Breast epithelium (tissue), 4 donors: Measurements from ENCODE around the gene SNTG2. TPM values are rescaled to one million over a fixed set of nuclear protein-coding genes. Genes with fewer than 3 reads are reported as not detected.

ENCODE experiments used
- DNase-seq, 2 donors: peaks; one replicate each; pipeline ENCODE4 v3.0.0-alpha.2; 2019; ENCODE audit warnings: low spot score in 2 of 2
- H3K27ac ChIP-seq, 2 donors: fragments of 200-600 bp; sonication (generic) in 1 of 2; one replicate each; pipeline ENCODE4 v1.5.1; 2016 to 2019; ENCODE audit warnings: mild to moderate bottlenecking in 1 of 2
- H3K27me3 ChIP-seq, 2 donors: fragments of 200-600 bp; sonication (generic) in 1 of 2; one replicate each; pipeline versions ENCODE4 v1.5.1 to v1.6.0; 2017 to 2019; ENCODE audit warnings: control low read depth in 1 of 2, mild to moderate bottlenecking in 1 of 2
- H3K36me3 ChIP-seq: fragments of 200-600 bp; one replicate; pipeline ENCODE4 v1.5.1; 2019
- H3K4me1 ChIP-seq, 2 donors: fragments of 200-600 bp; sonication (generic); one replicate each; pipeline ENCODE4 v1.5.1; 2016 to 2019; ENCODE audit warnings: control low read depth in 1 of 2
- H3K4me3 ChIP-seq, 3 donors: fragments of 200-600 bp; sonication (generic); 1 replicate in 2 of 3; 2 replicates in 1 of 3; pipeline ENCODE4 v1.5.1; 2016 to 2019; ENCODE audit warnings: mild to moderate bottlenecking in 3 of 3, moderate library complexity in 2 of 3
- H3K9me3 ChIP-seq, 2 donors: fragments of 200-600 bp; sonication (generic) in 1 of 2; one replicate each; pipeline ENCODE4 v1.5.1; 2016 to 2019; ENCODE audit warnings: control low read depth in 1 of 2
- POLR2A ChIP-seq: fragments of 450-650 bp; IDR thresholded peaks from one replicate; pipeline ENCODE4 v1.6.1; 2016; ENCODE audit warnings: antibody characterized with exemption, mild to moderate bottlenecking, moderate library complexity
- POLR2AphosphoS5 ChIP-seq, 3 donors: sonication (generic); formaldehyde crosslinking; IDR thresholded peaks; one replicate each; pipeline ENCODE4 v1.6.1; 2017; ENCODE audit warnings: antibody characterized with exemption in 3 of 3
- intact Hi-C: fragments of 100-400 bp; cut with DNase I; formaldehyde crosslinking; loops from one replicate; pipeline ENCODE4 v1.15.1; 2023; ENCODE audit warnings: low total_unique reads
- total RNA-seq, 3 donors: library from RNA; depleted of rRNA; stranded (reverse); fragments of >200 nt; gene quantifications; one replicate each; pipeline ENCODE4 v1.1.0, GENCODE V29; 2016
- TF ChIP-seq, protein P1 (sequence below), 3 donors: fragments of 450-650 bp; IDR thresholded peaks; one replicate each; pipeline ENCODE4 v1.5.1; 2016 to 2017; ENCODE audit warnings: antibody characterized with exemption in 3 of 3, mild to moderate bottlenecking in 3 of 3, moderate library complexity in 3 of 3

Gene SNTG2
- total RNA-seq, 3 donors from 2014 or later, result 4.6 to 7.4 (median 6.0) TPM

DNA sequence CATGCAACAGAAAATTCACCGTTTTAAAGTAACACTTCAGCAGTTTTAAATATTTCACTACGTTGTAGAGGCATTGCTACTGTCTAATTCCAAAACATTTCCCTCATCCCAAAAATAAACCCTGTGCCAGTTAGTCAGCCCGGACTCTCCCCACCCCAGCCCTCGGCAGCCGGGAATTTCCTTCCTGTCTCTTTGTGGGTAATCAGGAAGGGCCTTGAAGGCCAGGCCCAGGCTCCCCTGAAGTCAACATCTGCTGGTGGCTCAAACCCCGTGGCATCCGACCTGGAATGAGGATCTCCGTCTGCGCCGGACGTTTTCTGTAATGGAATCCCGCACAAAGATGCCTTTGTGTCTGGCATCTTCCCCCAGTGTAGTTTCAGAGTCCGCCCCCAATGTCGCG, 219.6 kb downstream of the SNTG2 start:
- Histone ChIP-seq H3K9me3 (no peaks in the 10 kb centered on the region), H3K4me1 (no peaks in the 10 kb centered on the region), H3K27me3 (peaks cover 0 to 9% of the 10 kb centered on the region in 2 donors), H3K27ac (no peak overlapping the region), H3K36me3 (no peaks in the 10 kb centered on the region), H3K4me3 (no peak overlapping the region)
- TF ChIP-seq, protein P1, sequence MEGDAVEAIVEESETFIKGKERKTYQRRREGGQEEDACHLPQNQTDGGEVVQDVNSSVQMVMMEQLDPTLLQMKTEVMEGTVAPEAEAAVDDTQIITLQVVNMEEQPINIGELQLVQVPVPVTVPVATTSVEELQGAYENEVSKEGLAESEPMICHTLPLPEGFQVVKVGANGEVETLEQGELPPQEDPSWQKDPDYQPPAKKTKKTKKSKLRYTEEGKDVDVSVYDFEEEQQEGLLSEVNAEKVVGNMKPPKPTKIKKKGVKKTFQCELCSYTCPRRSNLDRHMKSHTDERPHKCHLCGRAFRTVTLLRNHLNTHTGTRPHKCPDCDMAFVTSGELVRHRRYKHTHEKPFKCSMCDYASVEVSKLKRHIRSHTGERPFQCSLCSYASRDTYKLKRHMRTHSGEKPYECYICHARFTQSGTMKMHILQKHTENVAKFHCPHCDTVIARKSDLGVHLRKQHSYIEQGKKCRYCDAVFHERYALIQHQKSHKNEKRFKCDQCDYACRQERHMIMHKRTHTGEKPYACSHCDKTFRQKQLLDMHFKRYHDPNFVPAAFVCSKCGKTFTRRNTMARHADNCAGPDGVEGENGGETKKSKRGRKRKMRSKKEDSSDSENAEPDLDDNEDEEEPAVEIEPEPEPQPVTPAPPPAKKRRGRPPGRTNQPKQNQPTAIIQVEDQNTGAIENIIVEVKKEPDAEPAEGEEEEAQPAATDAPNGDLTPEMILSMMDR (IDR thresholded peaks at IDR 0.05), result no peak
- TF ChIP-seq POLR2AphosphoS5 (IDR thresholded peaks at IDR 0.05) (no peak), POLR2A (no peak)
- intact Hi-C loops, result no loop called here
- DNase-seq, result no peak

DNA sequence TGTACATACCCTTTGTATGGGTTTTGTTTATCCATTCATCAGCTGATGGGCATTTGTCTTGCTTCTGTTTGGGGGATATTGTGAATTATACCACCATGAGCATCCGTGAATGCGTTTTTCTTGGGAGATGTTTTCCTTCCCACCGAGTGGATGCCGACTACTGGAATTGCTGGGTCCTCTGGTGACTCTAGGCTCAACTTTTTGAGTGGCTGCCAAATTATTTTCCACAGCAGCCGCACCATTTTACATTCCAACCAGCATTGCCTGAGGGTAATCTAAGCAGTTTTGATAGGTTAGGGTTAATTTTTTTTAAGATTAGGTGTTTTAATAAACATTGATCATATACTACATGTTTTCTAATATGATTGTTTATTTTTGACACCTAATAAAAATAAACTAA, 220.1 kb downstream of the SNTG2 start:
- H3K9me3 ChIP-seq, result no peaks in the 10 kb centered on the region
- H3K4me1 ChIP-seq, result no peaks in the 10 kb centered on the region
- DNase-seq, result no peak
- peaks cover 0 to 9% of the 10 kb centered on the region in 2 donors for H3K27me3 ChIP-seq
- intact Hi-C loops, result no loop called here
- TF ChIP-seq POLR2A (no peak), POLR2AphosphoS5 (IDR thresholded peaks at IDR 0.05) (no peak)
- TF ChIP-seq, protein P1 (IDR thresholded peaks at IDR 0.05), result no peak
- H3K36me3 ChIP-seq, result no peaks in the 10 kb centered on the region
- H3K27ac ChIP-seq, result no peak overlapping the region
- H3K4me3 ChIP-seq, result no peak overlapping the region

DNA sequence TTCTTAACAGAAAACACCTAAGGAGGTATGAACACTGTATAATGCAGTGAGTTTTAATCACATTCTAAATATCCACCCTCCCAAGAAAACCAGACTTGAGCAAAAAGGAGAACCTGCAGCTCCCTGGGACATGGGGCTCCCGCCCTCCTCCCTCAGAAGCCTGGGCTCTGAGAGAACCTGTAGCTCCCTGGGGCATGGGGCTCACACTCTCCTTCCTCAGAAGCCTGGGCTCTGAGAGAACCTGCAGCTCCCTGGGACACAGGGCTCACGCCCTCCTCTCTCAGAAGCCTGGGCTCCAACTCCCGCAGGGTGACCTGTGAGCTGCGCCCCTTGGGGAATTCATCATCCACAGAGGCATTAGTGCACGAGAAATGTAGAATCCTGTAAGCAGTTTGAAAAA, 222.9 kb downstream of the SNTG2 start:
- no peak overlapping the region for H3K4me3 ChIP-seq
- intact Hi-C loops, result no loop called here
- H3K27ac ChIP-seq, result no peak overlapping the region
- no peaks in the 10 kb centered on the region for H3K4me1 ChIP-seq
- peaks cover 0 to 9% of the 10 kb centered on the region in 2 donors for H3K27me3 ChIP-seq
- H3K9me3 ChIP-seq, result no peaks in the 10 kb centered on the region
- TF ChIP-seq POLR2A (no peak), POLR2AphosphoS5 (IDR thresholded peaks at IDR 0.05) (no peak)
- TF ChIP-seq, protein P1 (IDR thresholded peaks at IDR 0.05), result no peak
- no peaks in the 10 kb centered on the region for H3K36me3 ChIP-seq
- no peak for DNase-seq

DNA sequence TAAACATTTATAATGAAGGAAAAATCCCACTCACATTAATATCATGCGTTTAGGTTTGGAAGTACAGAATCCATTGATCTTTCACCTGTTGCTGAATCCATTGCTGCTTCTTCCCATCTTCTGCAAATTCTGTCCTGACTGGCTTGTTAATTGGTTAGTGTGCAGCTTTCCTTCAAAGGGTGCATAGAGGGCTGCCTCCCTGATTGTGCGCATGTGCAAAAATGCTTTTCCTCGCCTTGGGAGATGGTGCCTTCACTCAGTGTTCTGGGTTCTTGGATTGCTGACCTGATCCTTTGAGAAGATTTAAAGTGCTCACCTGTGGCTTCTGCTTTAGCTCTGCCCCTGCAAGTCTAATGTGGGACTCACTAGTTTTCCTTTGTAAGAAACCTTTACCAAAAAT, 231.2 kb downstream of the SNTG2 start:
- H3K4me1 ChIP-seq, result no peaks in the 10 kb centered on the region
- no peaks in the 10 kb centered on the region for H3K9me3 ChIP-seq
- TF ChIP-seq POLR2A (no peak), POLR2AphosphoS5 (IDR thresholded peaks at IDR 0.05) (no peak)
- TF ChIP-seq, protein P1 (IDR thresholded peaks at IDR 0.05), result no peak
- no peak overlapping the region for H3K4me3 ChIP-seq
- no peak overlapping the region for H3K27ac ChIP-seq
- no peaks in the 10 kb centered on the region for H3K27me3 ChIP-seq
- intact Hi-C loops, result no loop called here
- H3K36me3 ChIP-seq, result no peaks in the 10 kb centered on the region
- DNase-seq, result no peak

DNA sequence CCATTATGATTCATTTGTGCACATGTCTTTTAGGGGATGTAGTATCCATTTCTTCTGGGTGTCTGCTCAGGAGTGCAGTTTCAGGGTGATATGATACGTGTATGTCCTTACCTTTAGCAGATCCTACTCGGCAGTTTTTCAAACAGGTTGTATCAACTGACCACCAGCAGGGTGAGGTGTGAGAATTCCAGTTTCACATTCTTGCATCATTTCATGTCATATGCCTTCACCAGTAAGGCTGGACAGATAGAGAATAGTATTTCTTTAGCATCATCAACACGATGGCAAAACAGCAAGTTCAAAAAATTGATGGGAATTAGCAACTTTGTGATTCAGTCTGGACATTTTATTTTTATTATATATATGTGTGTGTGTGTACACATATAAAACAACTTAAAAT, 232.7 kb downstream of the SNTG2 start:
- no peak overlapping the region for H3K27ac ChIP-seq
- H3K4me3 ChIP-seq, result no peak overlapping the region
- H3K9me3 ChIP-seq, result no peaks in the 10 kb centered on the region
- TF ChIP-seq, protein P1 (IDR thresholded peaks at IDR 0.05), result no peak
- TF ChIP-seq POLR2A, result no peak
- no peak for TF ChIP-seq POLR2AphosphoS5 (IDR thresholded peaks at IDR 0.05)
- intact Hi-C loops, result no loop called here
- no peaks in the 10 kb centered on the region for H3K36me3 ChIP-seq
- no peaks in the 10 kb centered on the region for H3K27me3 ChIP-seq
- no peaks in the 10 kb centered on the region for H3K4me1 ChIP-seq
- no peak for DNase-seq
